Measurements from ENCODE around the gene TSPAN9. TPM values are rescaled to one million over a fixed set of nuclear protein-coding genes. Genes with fewer than 3 reads are reported as not detected.

Gene TSPAN9
- total RNA-seq, 1 donor, result 76.0 TPM

DNA sequence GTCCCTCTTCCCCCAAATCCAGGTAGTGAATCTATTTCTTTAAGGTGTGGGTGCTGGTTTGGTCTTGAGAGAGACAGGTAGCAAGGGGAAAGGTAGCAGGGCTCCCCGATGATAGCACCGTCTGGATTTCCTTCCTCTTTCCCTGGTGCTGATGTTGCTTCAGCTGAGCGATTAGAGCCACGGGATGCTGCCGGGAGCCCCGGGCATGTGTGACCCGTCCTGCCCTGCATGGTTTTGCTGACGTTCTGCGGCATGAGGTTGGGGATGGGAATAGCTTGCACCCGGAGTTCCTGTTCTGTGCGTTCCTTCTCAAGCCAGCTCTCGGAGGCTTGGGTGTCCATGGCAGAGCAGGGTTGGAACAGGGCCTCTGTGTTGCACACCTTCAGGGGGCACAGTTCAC is 107.3 kb downstream of the TSPAN9 start:
- TF ChIP-seq, protein P1, sequence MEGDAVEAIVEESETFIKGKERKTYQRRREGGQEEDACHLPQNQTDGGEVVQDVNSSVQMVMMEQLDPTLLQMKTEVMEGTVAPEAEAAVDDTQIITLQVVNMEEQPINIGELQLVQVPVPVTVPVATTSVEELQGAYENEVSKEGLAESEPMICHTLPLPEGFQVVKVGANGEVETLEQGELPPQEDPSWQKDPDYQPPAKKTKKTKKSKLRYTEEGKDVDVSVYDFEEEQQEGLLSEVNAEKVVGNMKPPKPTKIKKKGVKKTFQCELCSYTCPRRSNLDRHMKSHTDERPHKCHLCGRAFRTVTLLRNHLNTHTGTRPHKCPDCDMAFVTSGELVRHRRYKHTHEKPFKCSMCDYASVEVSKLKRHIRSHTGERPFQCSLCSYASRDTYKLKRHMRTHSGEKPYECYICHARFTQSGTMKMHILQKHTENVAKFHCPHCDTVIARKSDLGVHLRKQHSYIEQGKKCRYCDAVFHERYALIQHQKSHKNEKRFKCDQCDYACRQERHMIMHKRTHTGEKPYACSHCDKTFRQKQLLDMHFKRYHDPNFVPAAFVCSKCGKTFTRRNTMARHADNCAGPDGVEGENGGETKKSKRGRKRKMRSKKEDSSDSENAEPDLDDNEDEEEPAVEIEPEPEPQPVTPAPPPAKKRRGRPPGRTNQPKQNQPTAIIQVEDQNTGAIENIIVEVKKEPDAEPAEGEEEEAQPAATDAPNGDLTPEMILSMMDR (IDR thresholded peaks at IDR 0.05; ENCODE audit: insufficient read depth, low read depth, low read length), result no peak
- H3K4me3 ChIP-seq (ENCODE audit: low read depth, low read length), result no peak overlapping the region
- no peak for DNase-seq (ENCODE audit: low read depth)

DNA sequence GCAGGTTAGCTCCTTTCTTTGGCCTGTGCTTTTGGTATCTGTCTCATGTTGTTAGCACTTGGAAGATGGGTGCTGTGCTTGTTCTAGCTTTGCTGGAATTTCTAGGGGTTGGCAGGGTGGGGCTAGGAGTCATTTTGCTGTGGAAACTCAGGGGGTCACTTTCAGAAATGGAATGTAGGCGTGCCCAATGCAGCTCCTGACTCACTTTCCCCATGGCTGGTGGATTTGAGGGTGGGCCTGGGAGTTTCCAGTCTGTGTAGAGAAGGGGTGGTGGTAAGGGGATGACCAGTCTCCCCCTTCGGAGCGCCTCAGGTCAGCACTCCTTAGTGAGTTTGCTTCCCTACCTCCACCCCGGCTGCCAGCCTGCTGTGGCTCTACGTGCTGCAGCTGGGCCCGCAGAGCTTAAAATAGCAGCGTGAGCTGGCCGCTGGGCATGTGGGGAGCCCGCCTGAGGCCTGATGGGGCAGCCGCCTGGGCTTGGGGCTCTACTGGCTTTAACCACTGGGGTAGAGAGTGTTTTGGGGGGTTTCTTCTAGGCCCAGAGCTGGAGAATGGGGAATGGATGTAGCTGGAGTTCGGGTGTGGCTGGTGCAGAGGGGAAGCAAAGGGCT is 108.2 kb downstream of the TSPAN9 start:
- peak; percentile 28 for DNase-seq (ENCODE audit: low read depth)
- TF ChIP-seq, protein P1 (IDR thresholded peaks at IDR 0.05; ENCODE audit: insufficient read depth, low read depth, low read length), result no peak
- no peak overlapping the region for H3K4me3 ChIP-seq (ENCODE audit: low read depth, low read length)

- no peak overlapping the region for H3K4me3 ChIP-seq (ENCODE audit: low read depth, low read length)
- DNase-seq (ENCODE audit: low read depth), result no peak
- TF ChIP-seq, protein P1 (IDR thresholded peaks at IDR 0.05; ENCODE audit: insufficient read depth, low read depth, low read length), result no peak
Observed at GRCh38 chr12:3186546-3187215, 109.5 kb downstream of the TSPAN9 start.

GRCh38 chr12:3187846-3188770 is 110.9 kb downstream of the TSPAN9 start:
- DNase-seq (ENCODE audit: low read depth), result no peak
- H3K4me3 ChIP-seq (ENCODE audit: low read depth, low read length), result no peak overlapping the region
- TF ChIP-seq, protein P1 (IDR thresholded peaks at IDR 0.05; ENCODE audit: insufficient read depth, low read depth, low read length), result no peak

DNA sequence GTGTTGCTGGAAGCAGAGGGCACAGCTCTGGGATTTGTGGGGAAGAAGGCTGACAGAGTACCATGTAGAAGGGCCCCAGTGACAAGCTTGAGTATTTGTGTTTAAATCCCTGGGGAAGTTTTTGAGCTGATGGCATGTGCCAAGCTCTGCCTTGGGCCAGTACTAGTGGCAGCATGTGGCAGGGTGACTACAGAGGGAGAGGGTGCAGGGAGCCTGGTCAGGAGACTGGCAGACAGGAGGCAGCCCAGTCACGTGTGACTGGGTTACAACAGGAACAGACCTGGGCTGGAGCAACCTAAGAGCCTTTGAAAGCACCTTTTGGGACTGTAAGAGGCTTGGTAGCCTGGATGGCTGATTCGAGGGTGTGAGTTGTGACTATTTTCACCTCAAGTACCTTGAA is 112.1 kb downstream of the TSPAN9 start:
- no peak overlapping the region for H3K4me3 ChIP-seq (ENCODE audit: low read depth, low read length)
- TF ChIP-seq, protein P1 (IDR thresholded peaks at IDR 0.05; ENCODE audit: insufficient read depth, low read depth, low read length), result no peak
- DNase-seq (ENCODE audit: low read depth), result no peak

DNA sequence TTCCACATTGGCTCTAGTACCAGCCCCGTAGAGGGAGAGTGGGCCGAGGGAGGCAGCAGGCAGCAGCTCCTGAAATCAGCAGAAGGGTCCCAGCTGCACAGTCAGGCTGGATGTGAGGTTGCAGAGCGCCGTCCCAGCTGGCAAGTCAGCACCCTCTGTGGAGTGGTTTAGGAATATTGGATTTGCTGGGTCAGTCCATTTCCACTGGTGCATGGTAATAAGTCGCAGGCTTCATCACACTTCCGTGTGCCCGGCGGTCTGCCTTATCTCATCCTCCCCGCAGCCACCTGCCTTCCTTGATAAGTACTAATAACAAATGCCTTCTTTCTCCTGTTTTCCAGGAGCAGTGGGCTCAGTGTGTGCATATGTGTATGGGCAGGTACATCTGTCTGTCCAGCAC is 112.9 kb downstream of the TSPAN9 start:
- TF ChIP-seq, protein P1 (IDR thresholded peaks at IDR 0.05; ENCODE audit: insufficient read depth, low read depth, low read length), result no peak
- H3K4me3 ChIP-seq (ENCODE audit: low read depth, low read length), result no peak overlapping the region
- no peak for DNase-seq (ENCODE audit: low read depth)

All from fibroblast of villous mesenchyme (primary cell).